Measurements from ENCODE around the gene VANGL1. TPM values are rescaled to one million over a fixed set of nuclear protein-coding genes. Genes with fewer than 3 reads are reported as not detected.
A peak's percentile ranks its signal among the peaks of the same experiment; 100 is the strongest.

Gene VANGL1
- total and polyA plus RNA-seq, 2 of the 4 experiments (the other 2 are of a cell fraction), result 6.1 to 6.7 TPM

DNA sequence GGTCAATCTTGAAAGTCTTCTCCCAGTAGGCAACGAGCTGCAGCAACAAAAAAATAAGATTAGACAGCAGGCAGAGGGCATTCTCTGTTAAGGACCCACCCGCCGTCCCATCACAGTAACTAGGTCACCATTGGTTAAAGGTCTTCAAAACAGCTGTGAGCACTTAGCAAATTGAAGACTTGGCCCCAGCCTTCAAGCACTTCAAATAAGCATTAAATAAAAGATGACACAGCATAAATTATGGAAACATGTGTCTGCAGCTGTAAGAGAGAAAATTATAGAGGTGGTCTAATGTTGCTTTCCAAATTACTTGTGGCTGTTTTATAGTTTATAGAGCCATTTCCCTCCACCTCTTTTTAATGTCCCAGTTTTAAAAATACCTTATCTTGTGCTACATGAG lies 61.2 kb downstream of the VANGL1 start:
- Histone ChIP-seq H3K4me2 (ENCODE audit: low read depth, low read length) (no peak overlapping the region), H2BK5ac (ENCODE audit: low read depth, low read length, poor library complexity, severe bottlenecking) (no peak overlapping the region), H3K4me1 (ENCODE audit: control insufficient read depth, insufficient read depth, low read length) (no peaks in the 10 kb centered on the region), H3K4me3 (ENCODE audit: insufficient read depth, low read depth, low read length) (no peak overlapping the region), H3K23ac (ENCODE audit: low read depth, low read length) (no peak overlapping the region), H3K9me1 (ENCODE audit: insufficient read depth, low read length) (no peaks in the 10 kb centered on the region), H3K9ac (ENCODE audit: low read depth, low read length) (no peak overlapping the region), H2BK120ac (ENCODE audit: low read depth, low read length) (no peak overlapping the region), H3K27me3 (ENCODE audit: control insufficient read depth, insufficient read depth, low read length) (peaks cover 15% of the 10 kb centered on the region), H4K5ac (ENCODE audit: low read depth, low read length) (no peak overlapping the region), H2AK9ac (replicated peaks; ENCODE audit: low read depth, low read length, poor library complexity) (no peak overlapping the region), H2AFZ (replicated peaks; ENCODE audit: low read length, poor library complexity) (no peak overlapping the region), H3K18ac (ENCODE audit: low read depth, low read length) (no peak overlapping the region), H4K20me1 (ENCODE audit: insufficient read depth, low read length) (no peaks in the 10 kb centered on the region), H3K4ac (ENCODE audit: low read depth, low read length) (no peak overlapping the region), H4K91ac (ENCODE audit: insufficient read depth, low read depth, low read length) (no peak overlapping the region), H3K79me1 (ENCODE audit: low read depth in 1 of 2, low read length in 2 of 2) (no peaks in the 10 kb centered on the region), H3K56ac (ENCODE audit: extremely low read depth, insufficient read depth, low read length) (no peak overlapping the region), H3K9me3 (ENCODE audit: control insufficient read depth, insufficient read depth, low read length) (no peaks in the 10 kb centered on the region), H4K8ac (ENCODE audit: low read depth in 2 of 2, low read length in 2 of 2) (no peak overlapping the region), H2AK5ac (ENCODE audit: low read depth, low read length) (no peak overlapping the region), H3K36me3 (ENCODE audit: control insufficient read depth, insufficient read depth, low read length) (no peaks in the 10 kb centered on the region), H3K14ac (replicated peaks; ENCODE audit: low read depth, low read length) (no peak overlapping the region), H3K27ac (ENCODE audit: insufficient read depth, low read length) (no peak overlapping the region), H2BK15ac (ENCODE audit: low read depth, low read length) (no peak overlapping the region), H2BK20ac (ENCODE audit: low read depth, low read length) (no peak overlapping the region)
- TF ChIP-seq MAFK (IDR thresholded peaks at IDR 0.05; ENCODE audit: low read depth, low read length), result peak; percentile 82
- no peak for TF ChIP-seq FOS (IDR thresholded peaks at IDR 0.05; ENCODE audit: low read depth, low read length)
- TF ChIP-seq NFE2L2 (IDR thresholded peaks at IDR 0.05; ENCODE audit: low read depth, low read length), result peak; percentile 45; the same call in 1 of the 2 replicates
- intact Hi-C loops (cut with micrococcal nuclease), result no loop called here
- dilution Hi-C loops (cut with HindIII; ENCODE audit: low sequenced_read_pairs, unreplicated experiment), result no loop called here
- 50% methylated on average over 2 of the region's 3 CpGs; no CpG with 5 or more reads in 1 of the 2 experiments for WGBS, 2 experiments (ENCODE audit: extremely low coverage in 2 of 2, insufficient read length in 1 of 2)
- in situ Hi-C loops (cut with MboI; ENCODE audit: low sequenced_read_pairs), result no loop called here
- CTCF ChIA-PET, result interaction anchor here (1.5 kb wide), 1 partner anchor 95 kb away, joined by 6 read pairs; no protein-coding TSS in a partner anchor
- BruUV-seq (replicated peaks), result no TSS peak
- no peak for DNase-seq
- no peak for ATAC-seq (ENCODE audit: low read depth)
- POLR2A ChIA-PET (ENCODE audit: unreplicated experiment), result no interaction called here
